ENCODE data around the gene CILP2. TPM values are rescaled to one million over a fixed set of nuclear protein-coding genes. Genes with fewer than 3 reads are reported as not detected.

CILP2 gene
- total and polyA plus RNA-seq, 9 of the 15 experiments (the other 6 are each of a cell fraction or from before 2014, with no cell fraction given): 0.04 to 0.35 (median 0.05) TPM; not detected in 2

GRCh38 chr19:19488875-19489690, 49.0 kb upstream of the CILP2 start (continued):
- TF ChIP-seq CTCFL (IDR thresholded peaks at IDR 0.05; ENCODE audit: borderline replicate concordance, insufficient read depth, low read depth, low read length, poor library complexity, severe bottlenecking) (no peak), MEF2A (IDR thresholded peaks at IDR 0.05; ENCODE audit: control insufficient read depth, low read depth, low read length) (no peak), ZFP1 (CRISPR knock-in tag; IDR thresholded peaks at IDR 0.05) (no peak), REST (IDR thresholded peaks at IDR 0.05; ENCODE audit: borderline replicate concordance) (peak; percentile 100), REST (CRISPR knock-in tag; IDR thresholded peaks at IDR 0.05; ENCODE audit: low read depth) (0 out of 2 replicates have a peak, but pooled peaks have one; percentile 28), ETS1 (conservative IDR thresholded peaks at IDR 0.05; ENCODE audit: control insufficient read depth, low read depth, low read length) (no peak), NRF1 (conservative IDR thresholded peaks at IDR 0.05 in 1 of 2, IDR thresholded peaks at IDR 0.05 in 1 of 2) (peak in 1 of 2 experiments; percentile 43; a peak in 2 of 4 replicates), PHF8 (IDR thresholded peaks at IDR 0.05; ENCODE audit: borderline replicate concordance, low read length) (peak; percentile 26; the same call in 1 of the 2 replicates), YBX1 (IDR thresholded peaks at IDR 0.05) (no peak), ZNF408 (CRISPR knock-in tag; IDR thresholded peaks at IDR 0.05; ENCODE audit: low read depth) (no peak), GATAD2A (IDR thresholded peaks at IDR 0.05) (no peak), SIRT6 (IDR thresholded peaks at IDR 0.05; ENCODE audit: low read depth, low read length) (no peak), IRF9 (tag; IDR thresholded peaks at IDR 0.05) (no peak), PHF20 (IDR thresholded peaks at IDR 0.05; ENCODE audit: partially characterized antibody) (peak; percentile 71), PHTF2 (CRISPR knock-in tag; IDR thresholded peaks at IDR 0.05) (no peak)

All from K562 (cell line).